Type B pancreatic cell (in vitro differentiated cells): ENCODE measurements around the gene VSTM5. TPM values are rescaled to one million over a fixed set of nuclear protein-coding genes. Genes with fewer than 3 reads are reported as not detected.

Source experiments
- DNase-seq: peaks from one replicate; pipeline ENCODE4 v3.0.0; 2021; ENCODE audit warnings: mixed read lengths; ENCODE audit not compliant: unreplicated experiment; ENCODE audit errors: extremely low spot score
- H3K27ac Mint-ChIP-seq: 2 replicates; pipeline ENCODE4 v1.8.0; 2021; ENCODE audit warnings: mild to moderate bottlenecking, mixed read lengths
- H3K27me3 Mint-ChIP-seq: 2 replicates; pipeline ENCODE4 v1.8.0; 2021; ENCODE audit warnings: mixed read lengths
- H3K36me3 Mint-ChIP-seq: 2 replicates; pipeline ENCODE4 v1.8.0; 2021; ENCODE audit warnings: mixed read lengths
- H3K4me1 Mint-ChIP-seq: one replicate; pipeline ENCODE4 v1.8.0; 2021; ENCODE audit warnings: mixed read lengths; ENCODE audit not compliant: unreplicated experiment
- H3K4me3 Mint-ChIP-seq: 2 replicates; pipeline ENCODE4 v1.8.0; 2021; ENCODE audit warnings: mild to moderate bottlenecking, mixed read lengths
- H3K9me3 Mint-ChIP-seq: 2 replicates; pipeline ENCODE4 v1.8.0; 2021; ENCODE audit warnings: mixed read lengths
- total RNA-seq: library from RNA; stranded (reverse); gene quantifications from 2 replicates; pipeline ENCODE4 v1.2.1, GENCODE V29; 2021; ENCODE audit warnings: low replicate concordance
- TF ChIP-seq, protein P1 (sequence below): fragments of 200-600 bp; sonication (generic); conservative IDR thresholded peaks from 2 replicates; pipeline ENCODE4 v1.5.0; 2021; ENCODE audit warnings: antibody characterized with exemption, mild to moderate bottlenecking

Gene VSTM5
- total RNA-seq, 1 donor from 2014 or later, result not detected

DNA sequence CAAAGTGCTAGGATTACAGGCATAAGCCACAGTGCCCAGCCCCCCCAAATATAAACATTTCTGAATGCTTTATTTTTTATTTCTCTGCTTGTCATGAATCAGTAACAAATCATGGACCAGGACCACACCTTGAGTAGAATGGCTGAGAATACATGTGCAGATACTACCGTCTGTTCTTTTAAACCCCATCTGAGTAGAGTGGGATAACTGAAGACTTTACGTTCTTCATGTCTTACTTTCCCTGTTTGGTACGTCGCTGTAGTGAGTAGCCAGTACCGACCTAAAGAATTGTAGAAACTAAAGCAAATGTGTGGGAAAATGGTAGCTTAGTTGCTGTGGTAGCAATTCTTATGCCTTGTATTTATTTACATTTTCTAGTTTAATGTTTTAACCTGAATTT is 36.4 kb downstream of the VSTM5 start:
- no peak for DNase-seq
- TF ChIP-seq, protein P1, sequence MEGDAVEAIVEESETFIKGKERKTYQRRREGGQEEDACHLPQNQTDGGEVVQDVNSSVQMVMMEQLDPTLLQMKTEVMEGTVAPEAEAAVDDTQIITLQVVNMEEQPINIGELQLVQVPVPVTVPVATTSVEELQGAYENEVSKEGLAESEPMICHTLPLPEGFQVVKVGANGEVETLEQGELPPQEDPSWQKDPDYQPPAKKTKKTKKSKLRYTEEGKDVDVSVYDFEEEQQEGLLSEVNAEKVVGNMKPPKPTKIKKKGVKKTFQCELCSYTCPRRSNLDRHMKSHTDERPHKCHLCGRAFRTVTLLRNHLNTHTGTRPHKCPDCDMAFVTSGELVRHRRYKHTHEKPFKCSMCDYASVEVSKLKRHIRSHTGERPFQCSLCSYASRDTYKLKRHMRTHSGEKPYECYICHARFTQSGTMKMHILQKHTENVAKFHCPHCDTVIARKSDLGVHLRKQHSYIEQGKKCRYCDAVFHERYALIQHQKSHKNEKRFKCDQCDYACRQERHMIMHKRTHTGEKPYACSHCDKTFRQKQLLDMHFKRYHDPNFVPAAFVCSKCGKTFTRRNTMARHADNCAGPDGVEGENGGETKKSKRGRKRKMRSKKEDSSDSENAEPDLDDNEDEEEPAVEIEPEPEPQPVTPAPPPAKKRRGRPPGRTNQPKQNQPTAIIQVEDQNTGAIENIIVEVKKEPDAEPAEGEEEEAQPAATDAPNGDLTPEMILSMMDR, result no peak
- Mint-ChIP-seq H3K9me3 (no peaks in the 10 kb centered on the region), H3K4me3 (no peak overlapping the region), H3K27ac (no peak overlapping the region), H3K4me1 (peaks cover 14% of the 10 kb centered on the region), H3K36me3 (peaks cover 48% of the 10 kb centered on the region), H3K27me3 (no peaks in the 10 kb centered on the region)

DNA sequence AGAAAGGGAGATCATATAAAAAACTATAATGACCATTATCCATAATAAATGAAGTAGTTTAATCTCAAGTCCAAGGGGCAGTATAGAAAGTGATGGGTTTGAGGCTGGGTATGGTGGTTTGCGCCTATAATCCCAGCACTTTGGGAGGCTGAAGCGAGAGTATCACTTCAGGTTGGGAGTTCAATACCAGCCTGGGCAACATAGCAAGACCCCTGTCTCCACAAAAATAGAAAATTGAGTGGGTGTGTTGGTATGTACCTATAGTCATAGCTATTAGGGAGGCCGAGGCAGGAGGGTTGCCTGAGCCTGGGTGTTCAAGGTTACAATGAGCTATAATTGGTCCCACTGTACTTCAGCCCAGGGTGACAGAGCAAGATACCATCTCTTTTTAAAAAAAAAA is 42.4 kb downstream of the VSTM5 start:
- TF ChIP-seq, protein P1, result no peak
- no peaks in the 10 kb centered on the region for H3K9me3 Mint-ChIP-seq
- no peaks in the 10 kb centered on the region for H3K4me1 Mint-ChIP-seq
- H3K36me3 Mint-ChIP-seq, result peaks cover 44% of the 10 kb centered on the region
- H3K27me3 Mint-ChIP-seq, result no peaks in the 10 kb centered on the region
- H3K4me3 Mint-ChIP-seq, result no peak overlapping the region
- H3K27ac Mint-ChIP-seq, result no peak overlapping the region
- no peak for DNase-seq

DNA sequence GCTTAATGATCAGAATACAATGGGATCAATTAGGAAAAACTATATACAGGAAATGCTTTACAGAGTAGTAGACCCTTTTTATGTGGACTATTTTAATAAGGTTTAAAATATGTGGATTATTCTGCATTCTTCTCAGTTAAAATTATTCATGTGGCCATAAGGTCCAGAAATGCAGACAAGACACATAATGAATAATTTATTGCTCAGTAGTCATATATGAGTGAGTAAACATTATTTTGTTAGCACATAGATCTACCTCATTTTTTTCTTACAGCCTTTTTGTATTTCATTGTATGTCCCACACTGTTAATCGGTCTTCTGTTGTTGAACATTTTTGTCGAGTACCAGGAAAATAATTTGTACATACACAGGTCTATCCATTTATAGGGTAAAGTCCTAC is 45.5 kb downstream of the VSTM5 start:
- H3K27ac Mint-ChIP-seq, result no peak overlapping the region
- H3K4me1 Mint-ChIP-seq, result no peaks in the 10 kb centered on the region
- no peaks in the 10 kb centered on the region for H3K27me3 Mint-ChIP-seq
- peaks cover 38% of the 10 kb centered on the region for H3K36me3 Mint-ChIP-seq
- TF ChIP-seq, protein P1, result no peak
- no peak overlapping the region for H3K4me3 Mint-ChIP-seq
- no peaks in the 10 kb centered on the region for H3K9me3 Mint-ChIP-seq
- no peak for DNase-seq

DNA sequence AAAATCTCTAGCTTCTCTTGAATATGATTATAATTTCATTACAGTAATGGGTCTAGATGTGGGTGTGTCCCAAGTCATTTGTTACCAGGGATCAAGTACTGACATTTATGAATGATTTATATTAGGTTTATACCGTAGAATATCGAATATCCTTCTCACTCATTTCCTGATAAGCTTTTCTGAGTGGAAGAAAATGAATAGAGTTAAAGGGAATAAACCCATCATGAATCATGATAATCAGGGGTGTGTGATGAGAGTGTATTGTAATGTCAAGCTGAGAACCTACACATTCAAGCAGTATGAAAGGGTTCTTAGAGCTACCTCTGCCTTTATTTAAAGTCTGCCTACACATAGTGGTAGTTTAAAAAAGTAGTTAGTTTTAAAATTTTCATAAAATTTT is 49.1 kb downstream of the VSTM5 start:
- DNase-seq, result no peak
- peaks cover 42% of the 10 kb centered on the region for H3K36me3 Mint-ChIP-seq

DNA sequence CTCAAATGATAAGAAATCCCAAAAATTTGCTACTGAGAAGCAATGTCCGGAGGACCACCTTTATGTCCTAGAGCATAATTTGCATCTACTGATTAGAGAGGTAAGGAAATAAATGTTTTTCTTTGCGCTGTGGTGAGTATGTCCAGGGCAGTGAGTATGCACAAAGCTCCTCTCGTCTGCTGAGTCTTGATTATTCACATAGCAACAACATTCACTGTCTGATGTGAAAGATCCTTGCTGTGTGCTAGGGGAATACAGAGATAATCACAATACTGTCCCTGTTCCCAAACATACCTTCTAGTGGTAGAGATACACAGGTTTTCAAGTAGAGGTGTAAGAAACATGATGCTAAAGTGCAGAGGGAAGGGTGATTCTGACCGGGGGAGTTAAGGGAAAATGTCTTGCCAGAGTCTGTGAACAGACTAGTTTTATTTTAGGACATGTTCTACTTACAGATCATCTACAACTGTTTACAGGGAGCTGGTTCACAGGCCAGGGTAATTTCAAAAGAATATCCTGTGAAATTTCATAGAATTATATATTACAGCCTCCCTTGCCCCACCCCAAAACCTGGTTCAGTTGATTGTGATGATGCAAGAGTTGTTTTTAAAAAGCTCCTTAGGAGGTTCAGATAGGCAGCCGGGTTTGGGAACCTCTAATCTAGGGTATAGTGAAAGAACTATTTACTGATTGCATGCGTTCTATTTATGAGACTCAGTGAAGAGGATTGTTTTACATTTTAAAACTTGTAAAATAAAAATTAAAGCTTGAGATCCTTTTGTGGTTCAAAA is 53.8 kb downstream of the VSTM5 start:
- TF ChIP-seq, protein P1, result no peak
- H3K9me3 Mint-ChIP-seq, result no peaks in the 10 kb centered on the region
- H3K4me3 Mint-ChIP-seq, result no peak overlapping the region
- no peak overlapping the region for H3K27ac Mint-ChIP-seq
- DNase-seq, result no peak
- peaks cover 54% of the 10 kb centered on the region for H3K36me3 Mint-ChIP-seq
- H3K27me3 Mint-ChIP-seq, result no peaks in the 10 kb centered on the region
- no peaks in the 10 kb centered on the region for H3K4me1 Mint-ChIP-seq

More for the DNA sequence above, 49.1 kb downstream of the VSTM5 start:
- Mint-ChIP-seq H3K27me3 (no peaks in the 10 kb centered on the region), H3K4me1 (no peaks in the 10 kb centered on the region), H3K27ac (no peak overlapping the region), H3K4me3 (no peak overlapping the region), H3K9me3 (no peaks in the 10 kb centered on the region)
- TF ChIP-seq, protein P1, result no peak
